Heart left ventricle (tissue), 16 donors: ENCODE results near the gene MFSD6L. TPM values are rescaled to one million over a fixed set of nuclear protein-coding genes. Genes with fewer than 3 reads are reported as not detected.

ENCODE experiments used
- ATAC-seq, 4 donors: fragments of 200-7000 bp; cut with Tn5 transposase; one replicate each; pipeline ENCODE4 v1.9.1; 2020 to 2022; ENCODE audit warnings: moderate library complexity in 4 of 4, mild to moderate bottlenecking in 3 of 4, moderate number of reproducible peaks in 1 of 4
- DNase-seq, 5 donors: peaks; one replicate each; pipeline ENCODE4 v3.0.0-alpha.2; 2020
- H3K27ac ChIP-seq, 12 donors: fragments of 200-600 bp; sonication (generic) in 4 of 12; one replicate each; pipeline versions ENCODE4 v1.5.0 to v1.8.0; 2016 to 2022; ENCODE audit warnings: mild to moderate bottlenecking in 2 of 12
- H3K27me3 ChIP-seq, 9 donors: fragments of 200-600 bp; sonication (generic) in 2 of 9; one replicate each; pipeline versions ENCODE4 v1.5.1 to v1.8.0; 2016 to 2022; ENCODE audit warnings: mild to moderate bottlenecking in 3 of 9
- H3K36me3 ChIP-seq, 9 donors: fragments of 200-600 bp; sonication (generic) in 2 of 9; one replicate each; pipeline versions ENCODE4 v1.5.0 to v1.8.0; 2018 to 2022; ENCODE audit warnings: mild to moderate bottlenecking in 2 of 9
- H3K4me1 ChIP-seq, 12 donors: fragments of 200-600 bp; sonication (generic) in 4 of 12; one replicate each; pipeline versions ENCODE4 v1.5.0 to v1.8.0; 2016 to 2022; ENCODE audit warnings: mild to moderate bottlenecking in 3 of 12
- H3K4me3 ChIP-seq, 12 donors: fragments of 200-600 bp; sonication (generic) in 4 of 12; one replicate each; pipeline versions ENCODE4 v1.5.0 to v1.8.0; 2017 to 2022; ENCODE audit warnings: mild to moderate bottlenecking in 9 of 12, moderate library complexity in 4 of 12
- H3K9me3 ChIP-seq, 12 donors: fragments of 200-600 bp; sonication (generic) in 4 of 12; one replicate each; pipeline versions ENCODE4 v1.5.0 to v1.8.0; 2016 to 2022; ENCODE audit warnings: mild to moderate bottlenecking in 1 of 12
- CTCF ChIP-seq, 12 donors: fragments of 200-600 bp; sonication (generic) in 4 of 12; IDR thresholded peaks; one replicate each; pipeline versions ENCODE4 v1.5.0 to v1.8.0; 2018 to 2022; ENCODE audit warnings: antibody characterized with exemption in 12 of 12, mild to moderate bottlenecking in 5 of 12
- POLR2A ChIP-seq, 2 donors: fragments of 450-650 bp; IDR thresholded peaks; one replicate each; pipeline ENCODE4 v1.6.1; 2017; ENCODE audit warnings: antibody characterized with exemption in 2 of 2, mild to moderate bottlenecking in 2 of 2, moderate library complexity in 2 of 2
- WGBS, 4 donors: extraction: QIAGEN DNeasy Blood & Tissue Kit in 2 of 4; methylation state at CpG; one replicate each; pipeline versions ENCODE4 v1.1.5 to v1.1.7; 2013 to 2018; 5-methylcytosine and 5-hydroxymethylcytosine counted together
- intact Hi-C, 10 donors: fragments of 100-400 bp; cut with DNase I; formaldehyde crosslinking; loops; one replicate each; pipeline versions ENCODE4 v1.11.1 to v1.14.2; 2022
- polyA plus RNA-seq, 2 donors: library from polyadenylated mRNA; stranded (reverse); fragments of 200-250 nt; gene quantifications; one replicate each; pipeline ENCODE4 v1.2.3, GENCODE V29; 2013
- total RNA-seq, 9 donors: library from RNA; depleted of rRNA in 2 of 9; stranded (reverse); fragments of >200 nt in 2 of 9; fragmentation: NEBNext Ultra II Directional in 3 of 9; extraction: Animal tissue kit (Norgen Biotek cat#: 25700) in 3 of 9; gene quantifications; one replicate each; pipeline versions ENCODE4 v1.1.0 to v1.2.4, GENCODE V29; 2016 to 2023
- donor health status: ischemic (EF 13 %, LVEDD 7.1; RV severe dilation, severe dysfunction).
- donor health status: healthy with polysubstance abuse.
- donor health status: DM: no; HTN: yes; CAD: no.
- donor health status: DM: no; HTN: no; CAD: no.
- donor health status: ischemic (EF 25% LVEDD 6.9; RV normal size, moderate dysfunction).
- donor health status: ischemic (EF 25% LVEDD 5.7; RV mildly dilated, moderate dysfunction).
- donor health status: healthy.
- donor health status: DM: yes; HTN: yes; CAD: no.
- donor health status: ischemic (EF 35%, LVEDD 5.7; RV mildly dilated, moderate dysfunction).
- donor health status: nonischemic (EF 11% LVEDD 7.7; RV severe dilation, severe dysfunction).
- donor health status: DM: yes; HTN: yes; CAD: no.
- donor health status: PGD.
- donor health status: ischemic (EF 29% LVEDD 5.4; RV normal size, mild dysfunction).
- donor health status: nonischemic (EF 23%, LVEDD 6.1; RV moderate dilation, normal function).

The MFSD6L gene
- total and polyA plus RNA-seq, 11 donors = 0.08 to 0.43 (median 0.21) TPM; not detected in 8

- TF ChIP-seq CTCF (IDR thresholded peaks at IDR 0.05) (no peak), POLR2A (IDR thresholded peaks at IDR 0.05) (no peak)
- H3K36me3 ChIP-seq = no peaks in the 10 kb centered on the region
- H3K27me3 ChIP-seq = no peaks in the 10 kb centered on the region
- H3K4me1 ChIP-seq = no peaks in the 10 kb centered on the region
- ATAC-seq (no peak), DNase-seq (no peak)
- WGBS, 4 donors = 78 to 82% (median 79%) methylated on average over 8 of the region's 8 CpGs
- H3K27ac ChIP-seq = no peak overlapping the region
- intact Hi-C loops = loop anchor here in 2 of 10 donors (5.0 kb wide), 2 partner anchors 32 to 137 kb away; no protein-coding TSS in a partner anchor
- H3K9me3 ChIP-seq = no peaks in the 10 kb centered on the region
- no peak overlapping the region for H3K4me3 ChIP-seq
Measured at GRCh38 chr17:8754890-8755289, 44.3 kb downstream of the MFSD6L start.

DNA sequence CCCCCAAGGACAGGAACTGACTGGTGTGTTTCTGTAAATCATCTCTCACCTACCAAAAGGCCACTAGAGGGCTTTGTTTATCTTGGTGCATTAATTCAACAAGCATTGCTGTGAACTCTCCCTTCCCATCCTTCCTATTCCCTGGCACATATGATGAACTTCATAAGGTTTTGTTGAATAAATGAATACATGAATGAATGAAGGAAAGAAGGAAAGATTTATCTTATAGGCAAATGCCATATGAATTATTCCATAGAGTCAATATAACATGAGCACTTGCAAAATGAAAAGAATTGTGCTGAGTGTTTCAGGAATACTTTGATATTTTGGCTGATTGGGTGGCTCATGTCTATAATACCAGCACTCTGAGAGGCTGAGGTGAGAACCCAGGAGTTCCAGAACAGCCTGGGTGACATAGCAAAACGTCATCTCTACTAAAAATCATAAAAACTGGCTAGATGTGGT is 45.2 kb downstream of the MFSD6L start:
- 35 to 67% (median 50%) methylated on average over 1 of the region's 1 CpG for WGBS, 4 donors
- Histone ChIP-seq H3K36me3 (no peaks in the 10 kb centered on the region), H3K4me1 (no peaks in the 10 kb centered on the region), H3K9me3 (no peaks in the 10 kb centered on the region), H3K4me3 (no peak overlapping the region), H3K27me3 (no peaks in the 10 kb centered on the region), H3K27ac (no peak overlapping the region)
- no peak for DNase-seq
- intact Hi-C loops = loop anchor here in 2 of 10 donors (5.0 kb wide), 2 partner anchors 33 to 138 kb away; no protein-coding TSS in a partner anchor
- peak in 6 of 12 donors; percentile 6 to 29 (median 22) for TF ChIP-seq CTCF (IDR thresholded peaks at IDR 0.05)
- no peak for TF ChIP-seq POLR2A (IDR thresholded peaks at IDR 0.05)
- ATAC-seq = no peak

DNA sequence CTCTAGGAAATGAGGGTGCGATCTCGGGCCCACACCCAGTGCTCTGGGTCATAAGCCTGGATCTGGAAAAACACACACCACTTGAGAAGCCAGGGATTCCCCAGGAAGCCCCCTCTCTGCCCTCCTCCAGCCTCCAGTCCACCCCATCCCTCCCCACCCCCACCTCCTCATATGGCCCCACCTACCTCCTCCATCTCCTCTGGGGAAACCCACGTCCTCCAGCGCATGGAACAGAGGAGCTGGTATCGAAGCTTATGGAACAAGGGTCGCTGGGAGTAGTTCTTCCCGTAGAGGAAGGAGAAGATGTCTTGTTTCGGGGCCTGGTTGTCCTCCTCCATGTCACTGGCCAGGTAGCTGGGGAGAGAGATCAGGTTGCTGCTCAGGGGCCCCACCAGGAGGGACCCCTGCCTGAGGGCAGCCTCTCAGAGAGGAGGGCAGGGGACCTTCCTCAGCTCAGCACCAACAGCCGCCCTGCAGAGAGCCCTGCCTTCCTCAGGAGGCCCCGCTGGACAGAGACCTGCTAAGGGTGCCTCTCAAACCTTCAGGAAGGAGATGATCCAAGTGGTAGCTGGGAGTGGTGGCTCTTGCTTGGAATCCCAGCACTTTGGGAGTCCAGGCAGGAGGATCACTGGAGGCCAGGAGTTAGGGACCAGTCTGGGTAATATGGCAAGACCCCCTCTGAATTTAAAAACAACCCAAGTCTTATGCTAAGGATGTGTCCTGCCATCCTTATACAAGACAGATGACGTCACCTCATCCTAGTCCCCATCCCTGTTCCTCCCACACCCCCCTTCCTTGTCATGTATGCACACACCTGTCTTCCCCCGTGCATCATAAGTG is 45.8 kb downstream of the MFSD6L start:
- WGBS, 4 donors = 80 to 86% (median 85%) methylated on average over 11 to 12 of the region's 12 CpGs
- no peaks in the 10 kb centered on the region for H3K9me3 ChIP-seq

More for the DNA sequence above, 45.8 kb downstream of the MFSD6L start:
- ATAC-seq (no peak), DNase-seq (no peak)
- intact Hi-C loops = loop anchor here in 2 of 10 donors (5.0 kb wide), 2 partner anchors 34 to 139 kb away; no protein-coding TSS in a partner anchor
- no peak overlapping the region for H3K4me3 ChIP-seq
- no peaks in the 10 kb centered on the region for H3K27me3 ChIP-seq
- no peaks in the 10 kb centered on the region for H3K4me1 ChIP-seq
- no peak overlapping the region for H3K27ac ChIP-seq
- no peaks in the 10 kb centered on the region for H3K36me3 ChIP-seq
- no peak for TF ChIP-seq CTCF (IDR thresholded peaks at IDR 0.05)
- no peak for TF ChIP-seq POLR2A (IDR thresholded peaks at IDR 0.05)
